ENCODE measurements around the gene LRTM2. TPM values are rescaled to one million over a fixed set of nuclear protein-coding genes. Genes with fewer than 3 reads are reported as not detected.

Gene LRTM2
- total RNA-seq, 4 donors from 2014 or later: not detected

DNA sequence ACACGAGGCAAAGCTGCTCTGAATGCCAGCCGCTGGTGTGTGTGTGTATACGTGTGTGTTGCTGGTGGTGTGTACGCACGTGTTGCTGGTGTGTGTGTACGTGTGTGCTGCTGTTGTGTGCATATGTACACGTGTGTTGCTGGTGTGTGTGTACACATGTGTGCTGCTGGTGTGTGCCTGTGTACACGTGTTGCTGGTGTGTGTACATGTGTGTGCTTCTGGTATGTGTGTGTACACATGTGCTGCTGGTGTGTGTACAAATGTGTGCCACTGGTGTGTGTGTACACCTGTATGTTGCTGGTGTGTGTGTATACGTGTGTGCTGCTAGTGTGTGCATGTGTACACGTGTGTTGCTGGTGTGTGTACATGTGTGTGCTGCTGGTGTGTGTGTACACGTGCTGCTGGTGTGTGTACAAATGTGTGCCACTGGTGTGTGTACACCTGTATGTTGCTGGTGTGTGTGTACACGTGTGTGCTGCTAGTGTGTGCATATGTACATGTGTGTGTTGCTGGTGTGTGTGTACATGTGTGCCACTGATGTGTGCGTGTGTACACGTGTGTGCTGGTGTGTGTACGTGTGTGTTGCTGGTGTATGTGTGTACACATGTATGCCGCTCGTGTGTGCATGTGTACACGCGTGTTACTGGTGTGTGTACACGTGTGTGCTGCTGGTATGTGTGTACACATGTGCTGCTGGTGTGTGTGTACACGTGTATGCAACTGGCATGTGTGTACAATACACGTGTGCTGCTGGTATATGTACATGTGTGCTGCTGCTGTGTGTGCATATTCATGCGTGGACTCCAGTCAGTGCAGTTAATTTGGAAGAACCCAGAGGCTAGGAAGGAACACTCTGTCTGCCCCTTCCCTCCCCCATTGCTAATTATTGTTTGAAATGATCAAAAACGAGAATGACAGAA, 50.9 kb downstream of the LRTM2 start:
- no peak for DNase-seq
- no peaks in the 10 kb centered on the region for H3K36me3 ChIP-seq
- H3K27ac ChIP-seq: no peak overlapping the region
- no peaks in the 10 kb centered on the region for H3K4me1 ChIP-seq
- no peaks in the 10 kb centered on the region for H3K27me3 ChIP-seq
- TF ChIP-seq, protein P1, sequence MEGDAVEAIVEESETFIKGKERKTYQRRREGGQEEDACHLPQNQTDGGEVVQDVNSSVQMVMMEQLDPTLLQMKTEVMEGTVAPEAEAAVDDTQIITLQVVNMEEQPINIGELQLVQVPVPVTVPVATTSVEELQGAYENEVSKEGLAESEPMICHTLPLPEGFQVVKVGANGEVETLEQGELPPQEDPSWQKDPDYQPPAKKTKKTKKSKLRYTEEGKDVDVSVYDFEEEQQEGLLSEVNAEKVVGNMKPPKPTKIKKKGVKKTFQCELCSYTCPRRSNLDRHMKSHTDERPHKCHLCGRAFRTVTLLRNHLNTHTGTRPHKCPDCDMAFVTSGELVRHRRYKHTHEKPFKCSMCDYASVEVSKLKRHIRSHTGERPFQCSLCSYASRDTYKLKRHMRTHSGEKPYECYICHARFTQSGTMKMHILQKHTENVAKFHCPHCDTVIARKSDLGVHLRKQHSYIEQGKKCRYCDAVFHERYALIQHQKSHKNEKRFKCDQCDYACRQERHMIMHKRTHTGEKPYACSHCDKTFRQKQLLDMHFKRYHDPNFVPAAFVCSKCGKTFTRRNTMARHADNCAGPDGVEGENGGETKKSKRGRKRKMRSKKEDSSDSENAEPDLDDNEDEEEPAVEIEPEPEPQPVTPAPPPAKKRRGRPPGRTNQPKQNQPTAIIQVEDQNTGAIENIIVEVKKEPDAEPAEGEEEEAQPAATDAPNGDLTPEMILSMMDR (IDR thresholded peaks at IDR 0.05): no peak
- WGBS, 2 donors: 88 to 89% methylated on average over 24 of the region's 24 CpGs
- H3K9me3 ChIP-seq: no peaks in the 10 kb centered on the region
- no peak overlapping the region for H3K4me3 ChIP-seq (replicated peaks in 1 of 3)
- intact Hi-C loops (cut with DNase I): no loop called here

DNA sequence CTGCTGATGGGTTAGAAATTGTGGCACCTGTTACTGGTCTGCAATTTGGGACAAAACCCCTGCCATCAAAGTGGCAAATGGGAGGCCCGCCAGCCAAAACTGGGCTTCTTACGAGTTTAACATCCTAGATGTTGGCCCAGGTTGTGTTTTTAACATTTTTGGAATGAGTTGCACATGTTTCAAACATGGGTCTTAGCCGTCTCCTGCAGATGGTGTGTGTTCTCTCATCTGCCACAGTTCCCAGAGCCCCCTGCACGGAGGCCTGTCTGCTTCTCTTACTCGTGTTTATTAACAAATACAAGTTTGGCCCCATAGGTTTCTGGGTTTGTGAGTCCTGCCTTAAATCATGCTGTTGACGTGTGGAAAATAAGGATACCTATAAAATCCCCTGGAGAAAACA, 51.6 kb downstream of the LRTM2 start:
- 81 to 89% methylated on average over 6 of the region's 6 CpGs for WGBS, 2 donors
- no peak for DNase-seq
- no peak overlapping the region for H3K27ac ChIP-seq
- no peak overlapping the region for H3K4me3 ChIP-seq (replicated peaks in 1 of 3)
- no peaks in the 10 kb centered on the region for H3K36me3 ChIP-seq
- TF ChIP-seq, protein P1 (IDR thresholded peaks at IDR 0.05): no peak
- no peak for TF ChIP-seq POLR2A (IDR thresholded peaks at IDR 0.05)
- H3K4me1 ChIP-seq: no peaks in the 10 kb centered on the region
- H3K9me3 ChIP-seq: no peaks in the 10 kb centered on the region
- H3K27me3 ChIP-seq: no peaks in the 10 kb centered on the region
- intact Hi-C loops (cut with DNase I): no loop called here

DNA sequence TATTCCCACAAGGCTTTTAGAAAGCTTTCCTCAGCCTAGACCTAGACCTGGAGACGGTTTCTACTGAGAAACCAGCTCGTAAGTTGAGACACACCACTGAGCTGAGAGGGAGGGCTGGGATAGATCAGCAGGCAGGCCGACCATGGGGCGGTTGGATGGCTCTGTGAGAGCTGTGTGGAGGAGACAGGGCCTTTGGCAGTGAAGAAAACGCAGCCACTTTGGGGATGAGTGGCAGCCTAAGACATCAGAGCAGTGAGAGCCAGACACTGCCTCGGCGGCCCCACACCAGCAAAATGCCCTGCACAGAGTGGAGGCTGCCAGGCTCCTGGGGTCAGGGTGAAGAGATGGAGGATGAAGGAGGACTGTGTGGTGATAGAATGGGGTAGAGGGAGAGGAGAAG, 52.1 kb downstream of the LRTM2 start:
- 77 to 80% methylated on average over 7 of the region's 7 CpGs for WGBS, 2 donors
- no peak for TF ChIP-seq POLR2A (IDR thresholded peaks at IDR 0.05)
- TF ChIP-seq, protein P1 (IDR thresholded peaks at IDR 0.05): no peak
- H3K27me3 ChIP-seq: no peaks in the 10 kb centered on the region
- H3K9me3 ChIP-seq: no peaks in the 10 kb centered on the region
- no peak for DNase-seq
- no peaks in the 10 kb centered on the region for H3K36me3 ChIP-seq
- intact Hi-C loops (cut with DNase I): no loop called here
- no peak overlapping the region for H3K4me3 ChIP-seq (replicated peaks in 1 of 3)
- H3K4me1 ChIP-seq: no peaks in the 10 kb centered on the region
- no peak overlapping the region for H3K27ac ChIP-seq

DNA sequence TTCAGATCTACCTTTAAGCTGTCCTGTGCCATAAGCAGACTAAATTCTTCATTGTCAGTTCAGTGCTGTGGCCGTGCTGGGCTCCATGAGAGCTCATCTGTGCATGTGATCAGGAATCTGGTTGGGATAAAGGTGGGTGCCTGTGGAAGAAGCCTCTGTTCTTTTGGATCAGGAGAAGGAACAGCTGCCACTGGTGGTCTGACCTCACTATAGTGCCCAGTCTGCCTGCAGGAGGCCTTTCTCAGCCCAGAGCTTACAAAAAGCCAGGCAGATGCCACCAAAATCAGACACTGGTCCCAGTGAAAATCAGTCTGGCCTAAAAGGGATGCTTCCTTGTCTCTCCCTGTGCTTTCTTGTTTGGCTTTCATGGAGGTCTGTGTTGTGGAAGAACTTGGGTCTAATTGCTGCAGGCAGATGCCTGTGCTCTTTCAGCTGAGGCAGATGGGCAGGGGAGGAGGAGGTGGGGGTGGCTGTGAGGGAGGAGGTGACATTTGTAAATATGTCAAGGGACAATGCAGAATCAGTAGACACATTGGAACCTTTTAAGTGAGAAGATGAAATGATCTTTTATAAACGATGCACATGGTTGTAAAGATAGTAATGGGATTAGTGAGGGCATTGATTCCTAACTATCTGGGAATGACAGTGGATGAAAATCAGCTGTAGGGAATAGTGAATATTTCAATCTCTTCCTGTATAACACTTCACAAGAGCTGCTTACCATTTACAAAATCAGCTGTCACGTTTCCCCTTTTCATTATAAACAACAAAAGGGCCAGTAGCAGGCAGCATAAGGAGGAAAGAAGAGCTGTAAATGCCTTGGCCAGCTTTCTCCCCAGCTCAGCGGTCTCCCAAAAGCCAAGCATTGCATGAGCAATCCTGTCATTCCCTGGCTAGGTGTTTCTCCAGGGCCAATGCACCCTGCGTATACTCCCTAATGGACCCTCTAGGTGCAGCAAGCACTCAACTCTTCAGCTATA, 53.5 kb downstream of the LRTM2 start:
- no peaks in the 10 kb centered on the region for H3K9me3 ChIP-seq
- H3K36me3 ChIP-seq: no peaks in the 10 kb centered on the region
- TF ChIP-seq, protein P1 (IDR thresholded peaks at IDR 0.05): no peak
- TF ChIP-seq POLR2A (IDR thresholded peaks at IDR 0.05): no peak
- H3K4me3 ChIP-seq (replicated peaks in 1 of 3): no peak overlapping the region
- no peak for DNase-seq
- H3K27me3 ChIP-seq: no peaks in the 10 kb centered on the region
- H3K4me1 ChIP-seq: no peaks in the 10 kb centered on the region
- intact Hi-C loops (cut with DNase I): no loop called here
- no peak overlapping the region for H3K27ac ChIP-seq
- WGBS, 2 donors: 83 to 84% methylated on average over 5 of the region's 5 CpGs
